Mesothelial cell of epicardium (in vitro differentiated cells): ENCODE measurements around the gene MS4A18. TPM values are rescaled to one million over a fixed set of nuclear protein-coding genes. Genes with fewer than 3 reads are reported as not detected.
A peak's percentile ranks its signal among the peaks of the same experiment; 100 is the strongest.

ENCODE experiments used
- DNase-seq, 2 experiments: peaks; one replicate each; pipeline ENCODE4 v3.0.0; 2021; ENCODE audit warnings: low spot score in 2 of 2; ENCODE audit not compliant: unreplicated experiment in 2 of 2
- H3K27ac Mint-ChIP-seq: 2 replicates; pipeline ENCODE4 v1.8.0; 2021; ENCODE audit warnings: mixed read lengths
- H3K27me3 Mint-ChIP-seq: 2 replicates; pipeline ENCODE4 v1.8.0; 2021; ENCODE audit warnings: low read depth, mixed read lengths
- H3K36me3 Mint-ChIP-seq: 2 replicates; pipeline ENCODE4 v1.8.0; 2021; ENCODE audit warnings: mixed read lengths
- H3K4me1 Mint-ChIP-seq: 2 replicates; pipeline ENCODE4 v1.8.0; 2021; ENCODE audit warnings: mixed read lengths
- H3K4me3 Mint-ChIP-seq: 2 replicates; pipeline ENCODE4 v1.8.0; 2021; ENCODE audit warnings: mild to moderate bottlenecking, moderate library complexity, mixed read lengths
- H3K9me3 Mint-ChIP-seq: 2 replicates; pipeline ENCODE4 v1.8.0; 2021; ENCODE audit warnings: mixed read lengths
- CTCF ChIP-seq: fragments of 200-600 bp; sonication (generic); IDR thresholded peaks from one replicate; pipeline ENCODE4 v1.5.0; 2021; ENCODE audit warnings: antibody characterized with exemption; ENCODE audit not compliant: unreplicated experiment
- total RNA-seq: library from RNA; stranded (reverse); gene quantifications from 3 replicates; pipeline ENCODE4 v1.2.1, GENCODE V29; 2021

The MS4A18 gene
- total RNA-seq, 1 donor from 2014 or later, result not detected

- no peaks in the 10 kb centered on the region for H3K4me1 Mint-ChIP-seq
- no peak for TF ChIP-seq CTCF
- H3K27me3 Mint-ChIP-seq, result peaks cover 18% of the 10 kb centered on the region
- DNase-seq, result no peak
- H3K9me3 Mint-ChIP-seq, result peaks cover 9% of the 10 kb centered on the region
- H3K27ac Mint-ChIP-seq, result no peak overlapping the region
- H3K36me3 Mint-ChIP-seq, result no peaks in the 10 kb centered on the region
- no peak overlapping the region for H3K4me3 Mint-ChIP-seq
These were observed 24.6 kb upstream of the MS4A18 start for GRCh38 chr11:60699936-60700335.

- Mint-ChIP-seq H3K36me3 (no peaks in the 10 kb centered on the region), H3K4me1 (no peaks in the 10 kb centered on the region), H3K27ac (no peak overlapping the region), H3K27me3 (peaks cover 20% of the 10 kb centered on the region), H3K9me3 (no peaks in the 10 kb centered on the region), H3K4me3 (no peak overlapping the region)
- peak; percentile 59 for TF ChIP-seq CTCF
- no peak for DNase-seq
These were observed 23.6 kb upstream of the MS4A18 start for GRCh38 chr11:60700689-60701468.

GRCh38 chr11:60701469-60701818, 23.1 kb upstream of the MS4A18 start:
- Mint-ChIP-seq H3K9me3 (no peaks in the 10 kb centered on the region), H3K27ac (no peak overlapping the region), H3K4me3 (no peak overlapping the region), H3K27me3 (peaks cover 19% of the 10 kb centered on the region), H3K36me3 (no peaks in the 10 kb centered on the region), H3K4me1 (no peaks in the 10 kb centered on the region)
- no peak for DNase-seq
- no peak for TF ChIP-seq CTCF

GRCh38 chr11:60703374-60703773, 21.1 kb upstream of the MS4A18 start:
- Mint-ChIP-seq H3K36me3 (no peaks in the 10 kb centered on the region), H3K4me1 (no peaks in the 10 kb centered on the region), H3K9me3 (no peaks in the 10 kb centered on the region), H3K27me3 (peaks cover 22% of the 10 kb centered on the region), H3K4me3 (no peak overlapping the region), H3K27ac (no peak overlapping the region)
- no peak for TF ChIP-seq CTCF
- no peak for DNase-seq

- no peaks in the 10 kb centered on the region for H3K9me3 Mint-ChIP-seq
- no peak for DNase-seq
- no peak for TF ChIP-seq CTCF
- H3K4me3 Mint-ChIP-seq, result no peak overlapping the region
- H3K4me1 Mint-ChIP-seq, result no peaks in the 10 kb centered on the region
- H3K27ac Mint-ChIP-seq, result no peak overlapping the region
- H3K27me3 Mint-ChIP-seq, result peaks cover 25% of the 10 kb centered on the region
- H3K36me3 Mint-ChIP-seq, result no peaks in the 10 kb centered on the region
These were observed 18.6 kb upstream of the MS4A18 start for GRCh38 chr11:60705895-60706294.

- no peak for TF ChIP-seq CTCF
- DNase-seq, result peak in 1 of 2 experiments; percentile 13
- Mint-ChIP-seq H3K4me3 (no peak overlapping the region), H3K9me3 (no peaks in the 10 kb centered on the region), H3K36me3 (no peaks in the 10 kb centered on the region), H3K4me1 (no peaks in the 10 kb centered on the region), H3K27me3 (peaks cover 25% of the 10 kb centered on the region), H3K27ac (no peak overlapping the region)
These were observed 17.6 kb upstream of the MS4A18 start for GRCh38 chr11:60706931-60707330.
